Measurements from ENCODE around the gene TET3. TPM values are rescaled to one million over a fixed set of nuclear protein-coding genes. Genes with fewer than 3 reads are reported as not detected.

The TET3 gene
- polyA plus RNA-seq, 3 donors, result 0.79 to 18.6 (median 1.4) TPM

- Mint-ChIP-seq H3K36me3 (peaks cover 42 to 77% of the 10 kb centered on the region in 2 donors), H3K9me3 (no peaks in the 10 kb centered on the region), H3K4me3 (no peak overlapping the region), H3K27me3 (ENCODE audit: low read depth in 3 of 3) (peaks cover 0 to 3% (median 0%) of the 10 kb centered on the region in 3 donors), H3K27ac (peak overlapping the region in 3 of 7 donors; percentile 25 to 38 (median 28)), H3K4me1 (peaks cover 41% of the 10 kb centered on the region)
- Histone ChIP-seq H3K4me2 (replicated peaks; ENCODE audit: extremely low read depth, low read length, poor library complexity, severe bottlenecking) (no peak overlapping the region), H3K4me1 (ENCODE audit: control insufficient read depth in 1 of 2, insufficient read depth in 2 of 2, low read length in 2 of 2) (peaks cover 12 to 15% of the 10 kb centered on the region in 2 donors), H3K9me3 (replicated peaks in 1 of 2; ENCODE audit: control insufficient read depth in 1 of 2, insufficient read depth in 1 of 2, low read length in 2 of 2) (no peaks in the 10 kb centered on the region), H3K9ac (ENCODE audit: insufficient read depth, low read length, poor library complexity, severe bottlenecking) (no peak overlapping the region), H3K27ac (ENCODE audit: low read depth in 1 of 2, low read length in 2 of 2) (no peak overlapping the region), H3K79me2 (ENCODE audit: insufficient read depth, low read length) (peaks cover 99% of the 10 kb centered on the region), H4K20me1 (ENCODE audit: insufficient read depth, low read length) (peaks cover 99% of the 10 kb centered on the region), H3K4me3 (replicated peaks in 1 of 3; ENCODE audit: low read depth in 2 of 3, low read length in 3 of 3) (no peak overlapping the region), H3K27me3 (ENCODE audit: control insufficient read depth in 2 of 2, insufficient read depth in 2 of 2, low read length in 2 of 2) (no peaks in the 10 kb centered on the region), H3K36me3 (replicated peaks in 1 of 2; ENCODE audit: control insufficient read depth in 1 of 2, insufficient read depth in 2 of 2, low read length in 2 of 2) (peaks cover 41 to 77% of the 10 kb centered on the region in 2 donors), H2AFZ (ENCODE audit: insufficient read depth, low read depth, low read length, poor library complexity, severe bottlenecking) (no peak overlapping the region)
- no peak for TF ChIP-seq CTCF (IDR thresholded peaks at IDR 0.05)
- WGBS (ENCODE audit: insufficient coverage), result no CpG with 5 or more reads among the region's 7 CpGs
- intact Hi-C loops (cut with micrococcal nuclease), result loop anchor here in 1 of 2 donors (10.0 kb wide), 1 partner anchor 68 kb away; no protein-coding TSS in a partner anchor
- DNase-seq, result no peak
Measured at GRCh38 chr2:74006459-74006858, 21.7 kb downstream of the TET3 start.

- Histone ChIP-seq H4K20me1 (ENCODE audit: insufficient read depth, low read length) (peaks cover 99% of the 10 kb centered on the region), H3K4me2 (replicated peaks; ENCODE audit: extremely low read depth, low read length, poor library complexity, severe bottlenecking) (no peak overlapping the region), H3K27ac (ENCODE audit: low read depth in 1 of 2, low read length in 2 of 2) (peak overlapping the region in 1 of 2 donors; percentile 28), H3K36me3 (replicated peaks in 1 of 2; ENCODE audit: control insufficient read depth in 1 of 2, insufficient read depth in 2 of 2, low read length in 2 of 2) (peaks cover 41 to 83% of the 10 kb centered on the region in 2 donors), H3K27me3 (ENCODE audit: control insufficient read depth in 2 of 2, insufficient read depth in 2 of 2, low read length in 2 of 2) (no peaks in the 10 kb centered on the region), H3K4me1 (ENCODE audit: control insufficient read depth in 1 of 2, insufficient read depth in 2 of 2, low read length in 2 of 2) (peaks cover 6 to 8% of the 10 kb centered on the region in 2 donors), H3K9me3 (replicated peaks in 1 of 2; ENCODE audit: control insufficient read depth in 1 of 2, insufficient read depth in 1 of 2, low read length in 2 of 2) (no peaks in the 10 kb centered on the region), H3K4me3 (replicated peaks in 1 of 3; ENCODE audit: low read depth in 2 of 3, low read length in 3 of 3) (no peak overlapping the region), H2AFZ (ENCODE audit: insufficient read depth, low read depth, low read length, poor library complexity, severe bottlenecking) (no peak overlapping the region), H3K9ac (ENCODE audit: insufficient read depth, low read length, poor library complexity, severe bottlenecking) (no peak overlapping the region), H3K79me2 (ENCODE audit: insufficient read depth, low read length) (peaks cover 99% of the 10 kb centered on the region)
- Mint-ChIP-seq H3K4me1 (peaks cover 35% of the 10 kb centered on the region), H3K4me3 (no peak overlapping the region), H3K36me3 (peaks cover 42 to 83% of the 10 kb centered on the region in 2 donors), H3K9me3 (no peaks in the 10 kb centered on the region), H3K27me3 (ENCODE audit: low read depth in 3 of 3) (no peaks in the 10 kb centered on the region), H3K27ac (peak overlapping the region in 5 of 7 donors; percentile 9 to 77 (median 32))
- intact Hi-C loops (cut with micrococcal nuclease), result loop anchor here in 1 of 2 donors (10.0 kb wide), 1 partner anchor 68 kb away; no protein-coding TSS in a partner anchor
- TF ChIP-seq CTCF (IDR thresholded peaks at IDR 0.05), result no peak
- DNase-seq, result no peak
- 96% methylated on average over 3 of the region's 4 CpGs for WGBS (ENCODE audit: insufficient coverage)
Measured at GRCh38 chr2:74007121-74007520, 22.4 kb downstream of the TET3 start.
